ENCODE data around the gene PDIK1L.

- TF ChIP-seq POLR2AphosphoS5 (IDR thresholded peaks at IDR 0.05; ENCODE audit: low read depth): no peak
- TF ChIP-seq CTCF (IDR thresholded peaks at IDR 0.05; ENCODE audit: insufficient read depth, low read length): no peak
- TF ChIP-seq GABPA (IDR thresholded peaks at IDR 0.05; ENCODE audit: low read depth): no peak
- TF ChIP-seq REST (IDR thresholded peaks at IDR 0.05; ENCODE audit: insufficient replicate concordance, low read depth): no peak
- no peak for TF ChIP-seq SPI1 (IDR thresholded peaks at IDR 0.05; ENCODE audit: borderline replicate concordance, low read depth)
Observed at GRCh38 chr1:26066857-26067256, 44.8 kb upstream of the PDIK1L start.
